Measurements from ENCODE around the gene ARTN. TPM values are rescaled to one million over a fixed set of nuclear protein-coding genes. Genes with fewer than 3 reads are reported as not detected.
A peak's percentile ranks its signal among the peaks of the same experiment; 100 is the strongest.

Gene ARTN
- total and polyA plus RNA-seq, 9 of the 15 experiments (the other 6 are each of a cell fraction or from before 2014, with no cell fraction given), result 0.06 to 0.38 TPM; not detected in 7

- TF ChIP-seq SIN3B (IDR thresholded peaks at IDR 0.05; ENCODE audit: low read depth) (peak; percentile 88), ZNF830 (CRISPR knock-in tag; IDR thresholded peaks at IDR 0.05) (no peak), MAFF (IDR thresholded peaks at IDR 0.05; ENCODE audit: low read length) (no peak), VEZF1 (CRISPR knock-in tag; IDR thresholded peaks at IDR 0.05) (peak; percentile 54; the same call in 1 of the 2 replicates), TEAD1 (CRISPR knock-in tag; IDR thresholded peaks at IDR 0.05) (0 out of 4 replicates have a peak, but pooled peaks of 1 of the 2 experiments have one; percentile 67), SNIP1 (IDR thresholded peaks at IDR 0.05; ENCODE audit: low read depth) (no peak), ZNF766 (CRISPR knock-in tag; conservative IDR thresholded peaks at IDR 0.05) (0 out of 2 replicates have a peak, but pooled peaks have one; percentile 49), HDAC8 (tag; IDR thresholded peaks at IDR 0.05) (no peak), TAF7 (tag; IDR thresholded peaks at IDR 0.05) (0 out of 2 replicates have a peak, but pooled peaks have one; percentile 26), MYC (IDR thresholded peaks at IDR 0.05; ENCODE audit: low read depth, low read length) (peak; percentile 97), MYC (CRISPR knock-in tag; IDR thresholded peaks at IDR 0.05; ENCODE audit: borderline replicate concordance, low read depth) (peak; percentile 83; the same call in 1 of the 2 replicates), BACH1 (tag; IDR thresholded peaks at IDR 0.05) (no peak), ELF2 (CRISPR knock-in tag; IDR thresholded peaks at IDR 0.05) (peak; percentile 92), ERF (CRISPR knock-in tag; IDR thresholded peaks at IDR 0.05) (0 out of 2 replicates have a peak, but pooled peaks have one; percentile 40), SRSF9 (IDR thresholded peaks at IDR 0.05; ENCODE audit: borderline replicate concordance, low read depth, low read length) (no peak), JUND (IDR thresholded peaks at IDR 0.05; ENCODE audit: borderline replicate concordance, low read depth, low read length) (no peak), JUND (tag; IDR thresholded peaks at IDR 0.05; ENCODE audit: borderline replicate concordance, low read depth, low read length) (no peak; the same call in 2 of the 3 replicates), E2F3 (CRISPR knock-in tag; IDR thresholded peaks at IDR 0.05) (no peak), BMI1 (IDR thresholded peaks at IDR 0.05; ENCODE audit: low read length) (no peak), ATF7 (IDR thresholded peaks at IDR 0.05) (peak; percentile 60), ETS1 (conservative IDR thresholded peaks at IDR 0.05; ENCODE audit: control insufficient read depth, low read depth, low read length) (peak; percentile 92), TSHZ1 (CRISPR knock-in tag; IDR thresholded peaks at IDR 0.05) (no peak), TAF9B (IDR thresholded peaks at IDR 0.05; ENCODE audit: partially characterized antibody) (no peak), GTF2E2 (tag; IDR thresholded peaks at IDR 0.05) (no peak)
These were observed 36.3 kb downstream of the ARTN start, which contains the start of gene DPH2 (continued) for GRCh38 chr1:43969746-43970466.

All from K562 (cell line).